HCT116 (cell line): ENCODE results near the gene EIF6.

Experiments used
- ATF3 ChIP-seq: IDR thresholded peaks from 2 replicates; pipeline ENCODE4 v1.6.1; 2012
- CBX3 ChIP-seq: IDR thresholded peaks from 2 replicates; pipeline ENCODE4 v1.6.1; 2012; ENCODE audit warnings: low read depth
- CEBPB ChIP-seq: IDR thresholded peaks from 2 replicates; pipeline ENCODE4 v1.6.1; 2012; ENCODE audit warnings: low read depth
- EZH2phosphoT487 ChIP-seq: fragments of 200-600 bp; IDR thresholded peaks from 2 replicates; pipeline ENCODE4 v1.6.1; 2018; ENCODE audit warnings: antibody characterized with exemption, borderline replicate concordance
- JUND ChIP-seq: IDR thresholded peaks from 2 replicates; pipeline ENCODE4 v1.6.1; 2012
- POLR2A ChIP-seq: IDR thresholded peaks from 2 replicates; pipeline ENCODE4 v1.7.0; 2011; ENCODE audit warnings: borderline replicate concordance; ENCODE audit not compliant: insufficient read depth, insufficient read length; ENCODE audit errors: extremely low read depth
- POLR2AphosphoS5 ChIP-seq: IDR thresholded peaks from 2 replicates; pipeline ENCODE4 v1.6.1; 2011; ENCODE audit warnings: mild to moderate bottlenecking, low read depth, low read length, moderate library complexity
- RAD21 ChIP-seq: IDR thresholded peaks from 2 replicates; pipeline ENCODE4 v1.6.1; 2012; ENCODE audit warnings: low read depth, mild to moderate bottlenecking
- REST ChIP-seq: IDR thresholded peaks from 2 replicates; pipeline ENCODE4 v1.6.1; 2012; ENCODE audit warnings: low read depth
- SP1 ChIP-seq: IDR thresholded peaks from 2 replicates; pipeline ENCODE4 v1.6.1; 2012; ENCODE audit warnings: low read depth
- TF ChIP-seq, protein P1 (sequence below), 3 experiments: fragments of 200-600 bp in 1 of 3; sonication (generic) in 1 of 3; IDR thresholded peaks in 2 of 3; conservative IDR thresholded peaks in 1 of 3; 2 replicates each; pipeline ENCODE4 v1.5.1; 2012 to 2017; ENCODE audit warnings: low read depth in 2 of 3, low read length in 2 of 3, antibody characterized with exemption in 1 of 3, borderline replicate concordance in 1 of 3, control low read depth in 1 of 3, mild to moderate bottlenecking in 1 of 3, mixed read lengths in 1 of 3, mixed run types in 1 of 3, moderate library complexity in 1 of 3; ENCODE audit not compliant: insufficient read depth in 1 of 3

- TF ChIP-seq CEBPB, result no peak
- no peak for TF ChIP-seq POLR2A
- TF ChIP-seq, protein P1, sequence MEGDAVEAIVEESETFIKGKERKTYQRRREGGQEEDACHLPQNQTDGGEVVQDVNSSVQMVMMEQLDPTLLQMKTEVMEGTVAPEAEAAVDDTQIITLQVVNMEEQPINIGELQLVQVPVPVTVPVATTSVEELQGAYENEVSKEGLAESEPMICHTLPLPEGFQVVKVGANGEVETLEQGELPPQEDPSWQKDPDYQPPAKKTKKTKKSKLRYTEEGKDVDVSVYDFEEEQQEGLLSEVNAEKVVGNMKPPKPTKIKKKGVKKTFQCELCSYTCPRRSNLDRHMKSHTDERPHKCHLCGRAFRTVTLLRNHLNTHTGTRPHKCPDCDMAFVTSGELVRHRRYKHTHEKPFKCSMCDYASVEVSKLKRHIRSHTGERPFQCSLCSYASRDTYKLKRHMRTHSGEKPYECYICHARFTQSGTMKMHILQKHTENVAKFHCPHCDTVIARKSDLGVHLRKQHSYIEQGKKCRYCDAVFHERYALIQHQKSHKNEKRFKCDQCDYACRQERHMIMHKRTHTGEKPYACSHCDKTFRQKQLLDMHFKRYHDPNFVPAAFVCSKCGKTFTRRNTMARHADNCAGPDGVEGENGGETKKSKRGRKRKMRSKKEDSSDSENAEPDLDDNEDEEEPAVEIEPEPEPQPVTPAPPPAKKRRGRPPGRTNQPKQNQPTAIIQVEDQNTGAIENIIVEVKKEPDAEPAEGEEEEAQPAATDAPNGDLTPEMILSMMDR (IDR thresholded peaks at IDR 0.05 in 2 of 3, conservative IDR thresholded peaks at IDR 0.05 in 1 of 3; ENCODE audit: borderline replicate concordance in 1 of 3, insufficient read depth in 1 of 3, low read depth in 2 of 3, low read length in 2 of 3), result no peak
- no peak for TF ChIP-seq ATF3
- TF ChIP-seq JUND, result no peak
- no peak for TF ChIP-seq EZH2phosphoT487
- no peak for TF ChIP-seq RAD21
- TF ChIP-seq CBX3, result no peak
- TF ChIP-seq SP1, result no peak
- TF ChIP-seq POLR2AphosphoS5, result no peak
- TF ChIP-seq REST, result no peak
Measured at GRCh38 chr20:35319871-35320197, 35.3 kb upstream of the EIF6 start.
